GM19438 (cell line): ENCODE data around the gene TCEA3.
A peak's percentile ranks its signal among the peaks of the same experiment; 100 is the strongest.

Source experiments
- ATAC-seq: cut with Tn5 transposase; IDR thresholded peaks from one replicate; pipeline ENCODE4 v1.9.1; 2021; ENCODE audit warnings: low read depth; ENCODE audit not compliant: unreplicated experiment

The TCEA3 gene

DNA sequence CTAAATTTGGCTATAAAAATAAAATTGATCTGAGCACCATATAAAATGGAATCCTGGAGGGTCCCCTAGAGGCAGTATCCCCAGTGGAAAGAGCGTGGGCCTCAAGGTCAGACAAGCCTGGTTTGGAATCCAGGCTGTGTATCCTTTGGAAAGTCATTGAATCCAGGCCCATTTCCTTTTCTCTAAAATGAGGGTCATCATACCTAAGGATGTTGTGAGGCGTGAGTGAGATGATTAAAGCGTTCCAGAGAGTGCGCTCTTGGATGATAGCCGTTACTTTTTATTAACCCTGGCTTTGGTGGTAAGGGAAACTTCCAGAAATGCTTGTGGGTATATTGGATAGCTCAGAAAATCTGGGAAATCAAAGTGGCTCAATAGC is 54.2 kb downstream of the TCEA3 start:
- ATAC-seq, result no peak

GRCh38 chr1:23369335-23370013 is 55.1 kb downstream of the TCEA3 start, which contains the start of gene ZNF436:
Gene ZNF436 (minus strand): TSS chr1:23369836. CDS start chr1:23368005, 1,831 bp downstream.
- ATAC-seq, result no peak

DNA sequence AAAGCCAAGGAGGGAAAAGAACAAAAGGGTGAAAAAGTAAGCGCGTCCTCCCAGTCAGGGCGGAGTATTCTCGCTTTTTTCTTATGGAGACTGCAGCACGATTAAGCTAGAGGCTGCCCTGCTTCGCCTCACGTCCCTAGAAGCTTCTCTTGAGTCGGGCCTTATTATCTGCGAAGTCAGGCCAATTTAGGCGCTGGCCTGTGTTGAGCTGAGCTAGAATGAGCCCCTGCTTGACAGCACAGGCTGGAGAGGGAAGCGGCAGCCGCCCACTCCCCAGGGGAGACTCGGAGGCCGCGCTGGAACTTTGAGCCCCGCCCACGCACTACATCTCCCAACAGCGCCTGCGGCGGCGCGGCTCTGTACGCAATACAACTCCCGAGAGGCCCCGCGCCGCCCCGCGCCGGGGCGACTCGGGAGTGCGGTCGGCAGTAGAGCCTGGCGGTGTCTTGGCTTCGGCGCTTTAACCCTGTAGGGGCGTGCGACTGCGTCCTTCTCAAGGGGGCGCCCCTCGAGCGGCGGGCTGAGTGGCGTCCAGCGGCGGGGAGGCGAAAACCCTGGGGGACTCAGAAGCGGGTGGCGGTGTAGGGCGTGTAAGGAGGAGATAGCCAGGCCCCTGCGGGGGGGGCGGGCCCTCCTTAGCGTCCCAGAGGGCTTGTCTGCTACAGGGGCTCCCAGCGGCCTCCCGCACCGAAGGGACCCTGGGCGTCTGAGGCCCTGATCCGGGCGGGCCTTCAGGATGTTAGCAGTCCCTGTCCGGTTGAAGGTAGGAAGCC is 55.8 kb downstream of the TCEA3 start:
- peak; percentile 77 for ATAC-seq

DNA sequence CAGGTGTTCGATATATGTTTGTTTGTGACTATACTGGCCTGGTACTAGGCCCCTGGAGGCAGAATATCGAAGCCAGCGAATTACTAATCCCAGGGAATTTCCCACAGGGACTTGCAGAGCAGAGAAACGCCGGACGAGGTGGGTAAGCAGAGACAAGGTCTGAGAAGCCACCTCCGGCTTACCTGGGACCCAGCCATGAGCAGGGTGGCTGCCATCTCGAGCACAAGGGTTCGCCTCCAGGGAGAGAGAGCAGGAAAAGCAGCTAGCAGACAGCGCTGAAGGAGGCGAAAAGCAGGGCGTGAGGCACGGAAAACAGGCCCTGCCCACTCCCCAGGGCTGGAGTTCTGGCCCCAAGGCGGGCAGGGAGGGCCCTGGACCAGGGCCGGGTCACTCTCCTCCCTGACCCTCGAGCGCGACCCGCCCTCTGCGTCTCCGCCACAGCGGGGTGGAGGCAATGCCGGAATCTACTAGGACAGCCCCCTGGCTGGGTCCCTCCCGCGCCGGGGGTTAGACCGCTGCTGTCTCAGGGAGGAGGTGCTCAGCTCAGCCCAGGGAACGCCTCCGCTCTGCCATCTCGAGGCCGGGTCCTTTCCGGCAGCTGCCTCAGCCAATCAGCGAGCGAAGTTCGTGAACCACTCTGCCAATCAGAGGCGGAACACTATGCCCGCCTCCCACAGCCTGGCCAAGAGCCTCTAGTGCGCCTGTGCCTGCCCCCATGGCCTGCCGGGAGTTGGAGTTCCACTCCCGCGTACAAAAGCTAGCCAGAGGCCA is 56.6 kb downstream of the TCEA3 start:
- ATAC-seq, result peak; percentile 92

GRCh38 chr1:23367451-23367790 is 57.1 kb downstream of the TCEA3 start:
- ATAC-seq, result no peak

DNA sequence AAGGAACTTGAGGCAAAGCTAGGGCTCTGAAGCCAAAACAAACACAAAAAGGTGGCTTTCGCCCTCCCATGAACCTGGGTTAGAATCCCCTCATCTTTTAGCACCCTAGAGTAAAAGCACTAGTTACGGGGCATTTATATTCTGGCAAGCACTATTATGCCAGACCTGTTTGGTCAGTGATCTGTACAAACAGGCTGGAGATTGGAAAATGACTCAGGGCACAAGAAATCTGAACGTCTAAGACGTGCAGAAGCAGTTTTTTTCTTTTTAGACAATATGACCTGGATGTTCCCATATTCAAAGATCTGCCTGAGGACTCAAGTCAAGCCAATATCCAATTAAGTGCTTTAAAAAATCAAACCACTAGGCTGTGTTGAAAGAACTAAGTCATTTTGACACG is 58.0 kb downstream of the TCEA3 start:
- no peak for ATAC-seq

- ATAC-seq, result no peak
Measured at GRCh38 chr1:23366146-23366545, 58.4 kb downstream of the TCEA3 start.

GRCh38 chr1:23362218-23362713 is 62.3 kb downstream of the TCEA3 start:
- no peak for ATAC-seq

- no peak for ATAC-seq
Measured at GRCh38 chr1:23358310-23358875, 66.2 kb downstream of the TCEA3 start.

DNA sequence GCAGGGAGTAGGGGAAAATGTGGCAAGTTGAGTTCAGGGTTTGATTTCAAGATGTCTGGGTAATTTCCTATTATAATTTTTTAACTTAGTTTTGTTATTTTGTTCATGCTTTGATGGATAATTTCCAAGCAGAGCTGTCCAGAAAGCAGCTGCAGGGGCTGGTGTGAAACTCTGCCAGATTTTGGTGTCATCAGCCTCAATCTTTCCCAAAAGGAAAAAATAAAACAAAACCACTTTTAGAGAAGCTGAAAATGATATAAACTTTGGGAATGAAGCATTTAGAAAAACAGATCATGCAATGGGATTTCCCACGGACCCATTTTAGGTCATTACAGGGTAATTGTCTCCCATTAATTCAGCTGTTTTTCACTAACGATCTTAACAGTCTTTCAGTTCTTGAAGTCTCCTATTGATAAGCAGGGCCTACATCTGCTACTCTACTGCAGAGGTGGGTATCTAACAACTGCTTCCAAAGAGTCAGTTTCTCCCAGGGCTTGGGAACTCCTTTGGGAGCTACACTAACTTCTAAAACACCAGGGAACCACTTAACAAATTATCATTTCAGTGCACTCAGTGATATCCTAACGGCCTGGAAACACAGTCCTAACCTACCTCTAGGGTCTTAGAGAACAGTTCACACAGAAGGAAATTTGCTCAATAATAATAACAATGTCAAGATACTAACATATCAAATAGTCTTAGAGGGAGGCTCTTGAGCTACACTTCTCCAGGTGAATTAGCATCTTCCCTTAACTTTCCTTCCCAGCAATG is 67.2 kb downstream of the TCEA3 start:
- no peak for ATAC-seq

DNA sequence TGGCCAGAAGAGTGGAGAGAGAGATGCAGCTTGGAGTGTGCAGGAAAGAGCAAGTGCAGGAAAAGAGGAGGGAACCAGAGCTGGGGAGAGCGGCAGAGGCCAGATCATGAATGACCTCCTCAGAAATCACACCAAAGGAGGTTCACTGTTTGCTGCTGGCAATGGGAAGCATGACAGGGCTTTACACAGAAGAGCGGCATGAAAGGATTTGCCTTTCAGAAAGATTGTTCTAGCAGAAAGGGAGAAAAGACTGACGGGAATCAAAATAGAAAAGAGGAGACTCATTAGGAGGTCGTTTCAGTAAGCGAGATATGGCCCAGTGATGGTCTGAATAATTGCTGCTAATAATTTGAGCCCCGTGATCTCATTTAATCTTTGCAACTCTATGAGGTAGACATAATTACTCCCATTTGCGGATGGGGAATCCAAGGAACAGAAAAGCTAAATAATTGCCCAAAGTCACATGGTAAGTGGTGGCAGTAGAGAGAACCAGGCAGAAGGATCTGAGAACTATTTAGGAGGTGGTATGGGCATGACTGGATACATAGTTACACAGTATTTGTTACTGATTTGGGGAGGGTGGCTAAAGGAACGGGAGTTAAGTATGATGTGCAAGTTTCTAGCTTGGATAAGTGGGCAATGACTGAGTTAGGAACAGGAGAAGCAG is 67.9 kb downstream of the TCEA3 start:
- ATAC-seq, result no peak

- ATAC-seq, result no peak
Measured at GRCh38 chr1:23354245-23354644, 70.3 kb downstream of the TCEA3 start.

GRCh38 chr1:23352096-23352695 is 72.4 kb downstream of the TCEA3 start:
- no peak for ATAC-seq

- ATAC-seq, result no peak
Measured at GRCh38 chr1:23345920-23346319, 78.6 kb downstream of the TCEA3 start.

DNA sequence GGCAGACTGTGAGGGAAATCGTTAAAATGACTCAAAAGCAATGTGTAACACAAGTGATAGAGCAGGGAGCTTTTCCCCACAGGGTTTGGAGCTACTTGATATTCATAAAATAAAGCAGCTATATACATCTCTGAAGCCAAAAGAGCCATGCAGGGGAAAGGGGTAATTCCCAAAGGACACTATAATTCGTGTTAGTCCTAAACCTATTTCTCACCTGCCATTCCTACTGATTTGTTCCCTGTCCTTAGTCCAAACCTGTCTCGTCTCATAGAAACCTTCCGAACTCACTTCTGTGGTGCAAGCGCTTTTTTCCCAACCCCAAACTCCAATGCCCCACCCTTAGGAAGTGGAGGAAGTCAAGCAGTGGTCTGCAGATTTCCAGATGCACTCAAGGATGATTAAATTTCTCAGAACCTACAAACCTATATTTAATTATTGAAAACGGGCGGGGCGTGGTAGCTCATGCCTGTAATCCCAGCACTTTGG is 79.5 kb downstream of the TCEA3 start:
- ATAC-seq, result no peak

- ATAC-seq, result peak; percentile 94
Measured at GRCh38 chr1:23344111-23344986, 80.2 kb downstream of the TCEA3 start, which contains the start of gene HNRNPR. Gene HNRNPR (minus strand): TSS chr1:23344284. CDS start chr1:23341008, 3,276 bp downstream.

GRCh38 chr1:23343221-23344110 is 81.1 kb downstream of the TCEA3 start:
- ATAC-seq, result peak; percentile 2
